ENCODE data around the gene MINPP1.
"Not testable (repeated sequence)": the region's sequence is repeated elsewhere in the genome, so short reads cannot be mapped to it uniquely, and the experiment has no call there.

- not testable (repeated sequence) for TF ChIP-seq EZH2 (IDR thresholded peaks at IDR 0.05); CTCF (IDR thresholded peaks at IDR 0.05 in 2 of 3, conservative IDR thresholded peaks at IDR 0.05 in 1 of 3; ENCODE audit: borderline replicate concordance in 1 of 3, insufficient read depth in 1 of 3, low read depth in 2 of 3, low read length in 2 of 3)
- TF ChIP-seq, protein P1, sequence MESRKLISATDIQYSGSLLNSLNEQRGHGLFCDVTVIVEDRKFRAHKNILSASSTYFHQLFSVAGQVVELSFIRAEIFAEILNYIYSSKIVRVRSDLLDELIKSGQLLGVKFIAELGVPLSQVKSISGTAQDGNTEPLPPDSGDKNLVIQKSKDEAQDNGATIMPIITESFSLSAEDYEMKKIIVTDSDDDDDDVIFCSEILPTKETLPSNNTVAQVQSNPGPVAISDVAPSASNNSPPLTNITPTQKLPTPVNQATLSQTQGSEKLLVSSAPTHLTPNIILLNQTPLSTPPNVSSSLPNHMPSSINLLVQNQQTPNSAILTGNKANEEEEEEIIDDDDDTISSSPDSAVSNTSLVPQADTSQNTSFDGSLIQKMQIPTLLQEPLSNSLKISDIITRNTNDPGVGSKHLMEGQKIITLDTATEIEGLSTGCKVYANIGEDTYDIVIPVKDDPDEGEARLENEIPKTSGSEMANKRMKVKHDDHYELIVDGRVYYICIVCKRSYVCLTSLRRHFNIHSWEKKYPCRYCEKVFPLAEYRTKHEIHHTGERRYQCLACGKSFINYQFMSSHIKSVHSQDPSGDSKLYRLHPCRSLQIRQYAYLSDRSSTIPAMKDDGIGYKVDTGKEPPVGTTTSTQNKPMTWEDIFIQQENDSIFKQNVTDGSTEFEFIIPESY (IDR thresholded peaks at IDR 0.05; ENCODE audit: extremely low read depth, insufficient replicate concordance, low read length), result not testable (repeated sequence)
These were observed 9.2 kb upstream of the MINPP1 start for GRCh38 chr10:87495446-87495845.
